ENCODE measurements around the gene NLGN1.

GRCh38 chr3:173702561-173702960, 305.0 kb downstream of the NLGN1 start:
- no peak for TF ChIP-seq HDAC2 (IDR thresholded peaks at IDR 0.05)
- no peak for TF ChIP-seq NFIC (IDR thresholded peaks at IDR 0.05)
- no peak for TF ChIP-seq ZC3H11A (IDR thresholded peaks at IDR 0.05; ENCODE audit: low read depth, low read length)
- TF ChIP-seq SP1 (CRISPR knock-in tag; IDR thresholded peaks at IDR 0.05), result no peak
- no peak for TF ChIP-seq SIRT6 (IDR thresholded peaks at IDR 0.05; ENCODE audit: low read depth, low read length)
